HG03095 (cell line): ENCODE measurements around the gene ZW10.
"Not testable (repeated sequence)": the region's sequence is repeated elsewhere in the genome, so short reads cannot be mapped to it uniquely, and the experiment has no call there.

Source experiments
- ATAC-seq: cut with Tn5 transposase; IDR thresholded peaks from one replicate; pipeline ENCODE4 v1.9.1; 2021; ENCODE audit warnings: moderate library complexity; ENCODE audit not compliant: unreplicated experiment

Gene ZW10, protein sequence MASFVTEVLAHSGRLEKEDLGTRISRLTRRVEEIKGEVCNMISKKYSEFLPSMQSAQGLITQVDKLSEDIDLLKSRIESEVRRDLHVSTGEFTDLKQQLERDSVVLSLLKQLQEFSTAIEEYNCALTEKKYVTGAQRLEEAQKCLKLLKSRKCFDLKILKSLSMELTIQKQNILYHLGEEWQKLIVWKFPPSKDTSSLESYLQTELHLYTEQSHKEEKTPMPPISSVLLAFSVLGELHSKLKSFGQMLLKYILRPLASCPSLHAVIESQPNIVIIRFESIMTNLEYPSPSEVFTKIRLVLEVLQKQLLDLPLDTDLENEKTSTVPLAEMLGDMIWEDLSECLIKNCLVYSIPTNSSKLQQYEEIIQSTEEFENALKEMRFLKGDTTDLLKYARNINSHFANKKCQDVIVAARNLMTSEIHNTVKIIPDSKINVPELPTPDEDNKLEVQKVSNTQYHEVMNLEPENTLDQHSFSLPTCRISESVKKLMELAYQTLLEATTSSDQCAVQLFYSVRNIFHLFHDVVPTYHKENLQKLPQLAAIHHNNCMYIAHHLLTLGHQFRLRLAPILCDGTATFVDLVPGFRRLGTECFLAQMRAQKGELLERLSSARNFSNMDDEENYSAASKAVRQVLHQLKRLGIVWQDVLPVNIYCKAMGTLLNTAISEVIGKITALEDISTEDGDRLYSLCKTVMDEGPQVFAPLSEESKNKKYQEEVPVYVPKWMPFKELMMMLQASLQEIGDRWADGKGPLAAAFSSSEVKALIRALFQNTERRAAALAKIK

DNA sequence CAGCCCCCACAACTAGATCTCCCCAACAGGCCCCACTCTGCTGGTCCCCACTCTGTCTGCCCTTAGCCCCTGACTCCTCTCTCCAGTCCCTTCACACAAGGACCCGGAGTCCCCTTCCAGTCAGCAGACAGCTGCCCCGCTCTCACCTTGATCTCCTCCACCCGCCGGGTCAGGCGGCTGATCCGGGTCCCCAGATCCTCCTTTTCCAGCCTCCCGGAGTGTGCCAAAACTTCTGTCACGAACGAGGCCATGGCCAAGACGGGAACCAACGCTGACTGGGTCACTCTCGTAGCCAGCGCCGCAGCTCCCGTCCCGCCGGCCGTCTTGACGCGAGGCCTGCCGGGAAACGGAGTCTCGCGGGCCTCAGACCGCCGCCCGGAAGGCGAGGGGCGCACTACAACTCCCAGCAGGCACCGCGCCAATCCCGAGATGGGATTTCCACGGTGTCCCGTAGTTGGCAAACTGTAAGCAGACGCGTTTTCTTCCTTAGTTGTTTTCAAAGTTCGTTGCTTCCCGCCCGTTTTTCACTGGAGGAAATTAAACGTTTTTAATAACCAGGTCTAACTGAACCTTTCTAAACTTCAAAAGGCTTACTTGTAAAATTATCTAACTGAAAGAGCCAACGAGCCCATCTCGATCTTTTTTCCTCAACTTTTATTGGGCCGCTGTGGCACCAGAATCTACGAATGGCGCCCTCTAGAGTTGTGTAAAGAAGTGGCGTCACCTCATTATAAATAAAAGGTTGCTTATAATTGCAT, at the start of gene ZW10:
ZW10 (minus strand) TSS at position 277 of the 758 bp plus-strand sequence; CDS start at position 251, 26 bp downstream.
- ATAC-seq: peak; percentile 96

DNA sequence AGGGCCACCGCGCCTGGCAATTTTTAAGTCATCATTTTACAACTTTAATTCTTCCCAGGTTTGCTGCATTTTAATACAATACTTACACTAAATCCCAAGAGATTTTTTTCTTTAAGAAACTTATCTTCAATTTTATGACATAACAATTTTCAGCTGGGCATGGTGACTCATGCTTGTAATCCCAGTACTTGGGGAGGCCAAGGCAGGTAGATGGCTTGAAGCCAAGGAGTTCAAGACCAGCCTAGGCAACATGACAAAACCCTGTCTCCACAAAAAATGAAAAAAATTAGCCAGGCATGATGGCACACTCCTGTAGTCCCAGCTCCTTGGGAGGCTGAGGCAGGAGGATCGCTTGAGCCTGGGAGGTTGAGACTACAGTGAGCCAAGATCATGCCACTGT, 44.9 kb upstream of the ZW10 start:
- no peak for ATAC-seq

DNA sequence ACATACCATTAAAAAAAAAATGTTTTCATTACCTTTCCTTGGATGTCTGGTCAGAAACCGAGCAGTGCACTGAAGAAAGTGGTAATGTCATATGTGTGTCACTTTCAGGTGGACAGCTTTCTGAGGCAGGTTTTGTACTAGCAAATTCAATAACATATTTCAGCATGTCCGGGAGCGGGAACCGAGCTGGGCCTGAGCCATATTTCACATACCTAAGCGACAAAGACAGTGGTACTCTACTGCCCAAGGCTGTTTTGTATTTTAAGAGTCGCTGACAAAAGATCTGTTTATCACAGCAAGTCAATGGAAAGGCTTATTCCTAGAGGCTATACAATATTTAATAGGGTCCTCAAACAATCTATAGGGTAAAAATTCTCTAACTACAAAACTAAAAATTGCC, 44.1 kb upstream of the ZW10 start:
- ATAC-seq: no peak

DNA sequence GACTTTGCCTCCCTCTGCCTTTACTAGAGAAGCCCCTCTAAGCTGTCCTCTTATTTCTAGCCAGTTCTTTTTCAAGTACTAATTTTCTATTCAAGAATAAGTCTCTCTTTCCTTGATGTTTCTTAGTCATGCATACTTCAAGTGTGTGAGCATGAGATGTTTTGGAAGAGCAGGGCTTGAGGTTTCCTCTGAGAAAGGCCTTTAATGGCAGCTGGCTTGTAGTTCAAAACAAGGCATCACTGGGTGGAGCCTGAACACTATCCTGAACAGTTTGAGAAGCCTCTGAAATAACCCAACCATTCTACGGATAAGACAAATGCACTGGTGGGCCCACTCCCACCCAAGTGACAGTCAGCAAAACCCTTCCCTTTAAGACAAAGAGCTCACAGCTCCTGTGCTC, 43.7 kb upstream of the ZW10 start:
- ATAC-seq: no peak

DNA sequence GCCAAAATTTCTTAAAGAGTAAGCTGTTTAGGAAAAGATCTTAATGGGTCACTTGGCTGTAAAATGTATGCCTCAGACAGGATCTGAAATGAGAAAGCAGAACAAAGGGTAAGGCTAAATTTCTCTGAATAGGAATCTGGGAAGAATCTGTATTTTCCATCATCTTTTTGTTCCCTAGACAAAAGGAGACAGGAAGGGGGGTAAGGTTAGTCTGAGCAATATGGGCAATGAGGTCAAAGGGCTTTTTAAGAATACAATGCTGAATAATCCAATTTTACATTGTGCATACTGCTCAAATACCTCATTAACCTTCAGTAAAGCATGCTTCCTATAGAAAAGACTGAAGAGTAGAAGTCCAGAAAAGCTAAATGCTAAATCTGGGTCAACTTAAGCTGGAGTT, 40.7 kb upstream of the ZW10 start:
- ATAC-seq: no peak

DNA sequence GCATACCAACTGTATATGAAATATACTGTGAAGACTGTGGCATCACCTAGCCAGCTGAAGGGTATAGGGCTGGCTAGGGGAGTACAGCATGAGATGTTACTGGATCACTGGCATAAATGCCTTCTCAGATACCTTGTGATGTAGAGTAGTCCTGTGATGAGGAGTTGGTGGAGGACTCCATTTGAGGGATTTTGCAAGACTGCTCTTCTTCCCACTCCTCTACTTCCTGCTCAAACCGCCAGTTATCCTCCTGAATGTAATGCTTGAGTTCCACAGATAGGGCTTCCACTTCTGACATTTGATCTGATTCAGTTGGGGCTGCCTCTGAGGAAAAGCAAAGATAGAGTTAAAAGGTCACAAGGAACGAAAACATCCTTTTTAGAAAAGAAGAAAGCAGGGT, 35.4 kb upstream of the ZW10 start:
- no peak for ATAC-seq

DNA sequence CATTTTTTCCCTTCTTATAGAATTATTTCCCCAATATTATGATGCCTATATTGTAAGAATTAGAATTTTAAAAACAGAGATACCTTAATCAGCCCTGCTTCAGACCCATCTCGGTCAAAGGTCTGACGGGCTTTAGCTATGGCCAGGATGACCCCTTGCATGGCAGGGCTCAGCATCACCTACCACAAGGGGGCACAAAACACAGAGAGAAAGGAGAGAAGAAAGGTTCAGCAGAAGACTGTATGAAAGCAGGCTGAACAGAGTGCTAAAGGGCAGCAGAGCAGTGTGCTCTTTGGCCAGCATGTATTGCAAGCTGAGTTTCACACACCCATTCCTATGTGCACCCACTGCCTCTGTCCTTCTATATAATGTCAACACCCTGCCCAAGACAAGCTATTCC, 32.9 kb upstream of the ZW10 start:
- ATAC-seq: no peak

DNA sequence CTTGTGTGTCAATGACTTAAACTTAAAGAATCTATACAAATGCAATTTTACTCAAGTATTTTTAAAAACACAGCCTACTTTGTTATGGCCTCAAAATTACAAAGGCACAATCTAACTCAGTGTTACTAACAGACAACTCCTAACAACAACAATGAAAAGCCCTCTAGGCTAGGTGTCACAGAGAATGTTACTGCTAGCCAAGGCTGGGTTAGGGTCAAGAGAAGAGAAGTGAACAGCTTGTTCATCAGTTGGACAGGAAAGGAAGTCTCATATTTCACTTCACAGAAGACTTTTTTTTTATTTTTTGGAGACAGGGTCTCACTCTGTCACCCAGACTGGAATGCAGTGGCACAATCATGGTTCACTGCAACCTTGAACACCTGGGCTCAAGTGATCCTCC, 32.1 kb upstream of the ZW10 start:
- ATAC-seq: no peak

DNA sequence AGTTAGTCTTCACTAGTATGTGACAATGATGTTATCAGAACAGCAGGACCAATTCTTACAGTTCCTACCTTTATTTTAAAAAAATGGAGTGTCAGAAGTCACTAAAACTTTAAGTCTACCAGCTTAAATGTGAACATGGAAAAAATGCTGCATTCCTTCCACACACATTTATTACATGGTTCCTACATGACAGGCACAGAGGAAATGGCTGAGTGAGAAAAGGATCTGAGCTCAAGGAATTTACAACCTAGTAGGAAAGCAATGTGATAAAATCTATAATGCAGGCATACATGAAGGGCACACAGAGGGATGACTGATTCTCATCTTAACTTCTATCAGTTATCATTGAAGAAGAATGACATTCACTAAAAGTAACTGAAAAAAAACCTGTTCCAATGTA, 29.1 kb upstream of the ZW10 start:
- no peak for ATAC-seq

DNA sequence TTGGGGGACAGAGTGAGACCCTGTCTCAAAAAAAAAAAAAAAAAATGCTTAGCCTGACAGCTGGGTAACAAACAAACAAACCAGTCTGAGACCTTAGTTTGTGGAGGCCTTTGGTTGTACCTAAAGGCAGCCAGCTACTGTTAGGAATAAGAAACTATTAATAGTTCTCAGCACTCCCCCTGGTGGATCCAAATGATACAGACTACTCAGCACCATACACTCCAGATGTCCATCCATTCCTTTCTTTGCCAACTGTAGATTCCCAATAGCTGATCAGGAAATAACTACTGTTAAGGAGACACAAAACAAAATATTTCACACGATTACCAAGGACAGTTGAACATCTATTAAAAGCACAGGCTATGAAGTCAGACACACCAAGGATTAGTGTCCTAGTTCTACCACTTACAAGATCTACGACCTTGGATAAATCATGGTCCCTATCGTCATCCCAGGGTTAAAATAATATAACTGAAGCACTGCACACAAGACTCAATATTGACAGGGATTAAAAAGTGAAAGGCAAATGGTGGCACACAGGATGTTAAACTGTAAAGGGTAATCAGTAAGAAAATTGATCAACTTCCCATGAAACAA, 23.3 kb upstream of the ZW10 start:
- no peak for ATAC-seq

DNA sequence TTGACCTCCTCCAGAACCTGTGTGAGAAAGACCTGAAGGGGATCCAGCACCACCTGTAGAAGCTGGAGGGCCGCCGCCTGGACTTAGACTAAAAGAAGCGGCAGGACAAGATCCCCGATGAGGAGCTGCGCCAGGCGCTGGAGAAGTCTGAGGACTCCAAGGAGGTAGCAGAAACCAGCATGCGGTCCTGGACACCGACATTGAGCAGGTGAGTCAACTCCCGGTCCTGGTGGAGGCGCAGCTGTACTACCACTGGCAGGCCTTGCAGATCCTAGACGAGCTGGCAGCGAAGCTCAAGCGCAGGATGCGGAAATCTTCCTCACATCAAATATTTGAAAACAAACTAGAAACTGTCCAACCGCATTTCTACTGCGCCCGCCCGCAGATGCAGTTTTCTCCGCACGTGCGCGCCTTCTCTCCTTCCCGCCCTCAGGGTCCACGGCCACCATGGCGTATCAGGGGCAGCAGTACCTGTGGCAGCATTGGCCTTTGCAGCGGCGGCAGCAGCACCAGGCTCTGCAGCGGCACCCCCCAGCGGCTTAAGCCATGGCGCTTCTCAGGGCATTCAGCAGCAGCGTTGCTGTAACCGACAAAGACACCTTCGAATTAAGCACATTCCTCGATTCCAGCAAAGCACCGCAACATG, 16.3 kb upstream of the ZW10 start:
- no peak for ATAC-seq

DNA sequence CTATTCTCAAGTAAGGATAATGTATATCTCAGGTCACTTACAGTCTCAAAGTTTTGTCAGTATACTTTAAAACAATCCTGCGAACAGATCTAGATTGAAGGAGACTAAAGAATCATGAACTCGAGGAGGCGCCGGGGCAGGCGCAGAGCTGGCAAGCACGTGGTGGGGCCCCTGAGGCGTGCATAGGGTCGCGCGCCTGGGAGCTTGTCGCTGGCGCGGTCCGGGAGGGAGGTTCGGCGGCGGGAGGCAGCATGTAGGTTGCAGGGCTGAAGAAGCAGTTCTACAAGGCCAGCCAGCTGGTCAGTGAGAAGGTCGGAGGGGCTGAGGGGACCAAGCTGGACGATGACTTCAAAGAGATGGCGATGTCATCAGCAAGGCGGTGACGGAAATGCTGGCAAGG, 15.5 kb upstream of the ZW10 start:
- not testable (repeated sequence) for ATAC-seq

DNA sequence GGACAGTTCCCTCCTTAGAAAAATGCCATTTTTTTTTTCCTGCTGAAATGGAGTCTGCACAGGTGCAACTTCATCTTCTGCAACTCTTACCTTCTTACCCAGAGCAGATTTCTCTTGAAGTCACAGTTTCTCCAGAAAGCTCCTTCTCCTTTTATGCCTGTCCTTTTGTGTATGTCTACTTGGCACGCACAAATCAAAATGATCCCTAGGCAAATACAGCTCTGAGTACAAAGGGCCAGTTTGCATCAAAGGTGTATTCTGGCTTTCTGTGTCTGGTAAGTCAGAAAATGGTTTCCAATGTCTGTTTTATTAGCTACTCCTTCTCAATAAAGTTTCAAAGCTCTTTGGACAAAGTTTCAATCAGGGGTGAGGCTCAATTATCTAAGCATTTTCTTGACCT, 8.6 kb upstream of the ZW10 start:
- ATAC-seq: no peak

DNA sequence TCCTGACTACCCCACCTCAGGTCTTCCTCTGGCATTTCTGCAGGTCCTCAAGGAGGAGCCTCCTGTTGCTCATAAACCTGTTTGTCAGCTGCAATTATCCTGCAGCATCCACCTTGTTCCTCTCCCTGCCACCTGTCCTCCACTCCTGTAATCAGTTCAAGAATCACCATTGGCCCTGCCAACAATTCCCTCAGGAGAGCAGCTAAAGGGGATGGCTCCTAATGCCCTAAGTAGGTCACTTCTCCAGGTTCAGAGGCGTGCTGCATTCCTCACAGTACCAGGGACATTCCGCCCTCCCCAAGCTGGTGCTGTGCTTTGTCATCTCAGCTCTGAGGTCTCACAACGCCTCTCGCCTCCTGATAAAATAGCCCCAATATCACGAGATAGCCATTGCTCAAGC, 8.2 kb upstream of the ZW10 start:
- no peak for ATAC-seq

DNA sequence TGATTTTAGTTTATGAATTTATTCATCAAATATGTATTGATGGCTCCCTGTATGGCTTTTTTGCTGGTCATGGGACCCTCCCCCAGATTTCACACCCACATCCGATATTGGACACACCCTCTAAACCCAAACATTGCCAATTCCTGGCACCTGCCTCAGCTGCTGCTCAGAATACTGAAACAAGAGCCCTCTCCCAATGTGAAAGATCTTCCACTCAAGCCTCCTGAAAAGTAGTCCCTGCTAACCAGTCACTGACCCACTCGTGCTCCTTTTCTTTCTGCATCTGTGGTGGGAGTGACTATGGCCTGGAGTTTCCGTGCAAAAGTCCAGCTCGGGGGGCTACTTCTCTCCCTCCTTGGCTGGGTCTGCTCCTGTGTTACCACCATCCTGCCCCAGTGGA, 6.0 kb upstream of the ZW10 start, which contains the start of gene CLDN25:
CLDN25 (plus strand) TSS at position 301 of the 400 bp plus-strand sequence; CDS start at position 301, 0 bp downstream.
- no peak for ATAC-seq

DNA sequence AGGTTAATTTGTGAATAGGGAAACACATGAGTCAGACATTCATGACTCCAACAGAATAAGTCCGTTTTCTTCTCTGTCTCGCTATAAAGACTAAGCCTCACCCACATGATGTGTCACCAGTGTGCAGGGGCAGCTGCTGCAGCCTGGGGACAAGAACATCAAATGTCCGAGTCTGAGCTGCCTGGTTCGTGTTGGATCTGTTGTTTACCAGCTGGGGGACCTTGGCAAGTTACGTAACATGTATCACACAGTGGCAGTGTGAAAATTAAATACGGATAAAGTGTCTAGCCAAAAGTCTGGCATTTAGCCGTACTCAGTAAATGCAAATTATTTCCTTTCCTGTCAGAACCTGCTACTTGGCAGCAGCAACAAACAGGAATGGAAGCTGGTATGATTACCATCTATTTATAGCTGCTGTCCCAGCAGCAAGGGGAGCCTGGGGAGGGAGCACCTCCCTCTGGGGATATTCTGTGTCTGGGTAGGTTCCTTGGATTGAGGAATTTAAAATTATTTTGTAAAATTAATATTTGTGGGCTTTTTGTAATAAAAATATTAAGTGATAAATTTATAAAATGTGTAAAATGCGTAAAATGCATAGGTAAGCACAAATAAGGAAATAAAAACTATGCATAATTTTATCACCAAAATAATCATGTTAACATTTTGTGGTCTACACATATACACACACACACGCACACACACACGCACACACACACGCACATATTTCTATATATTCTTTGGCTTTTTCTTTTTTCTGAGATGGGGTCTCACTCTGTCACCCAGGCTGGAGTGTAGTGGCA, 4.8 kb upstream of the ZW10 start:
- ATAC-seq: no peak

DNA sequence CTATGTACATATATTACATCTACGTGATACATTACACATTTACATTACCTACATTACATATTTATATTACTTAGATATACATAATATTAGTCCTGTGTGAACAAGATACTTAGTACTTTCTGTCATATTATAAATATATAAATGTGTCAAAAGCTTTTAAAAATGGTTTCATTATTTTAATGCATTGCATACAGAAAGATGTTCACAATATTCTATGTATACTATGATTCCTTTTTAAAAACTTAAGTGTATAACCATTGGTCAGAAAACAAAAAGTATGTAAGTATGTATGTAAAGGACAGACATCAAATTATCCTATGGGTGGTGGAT, 647 bp upstream of the ZW10 start:
- ATAC-seq: no peak

DNA sequence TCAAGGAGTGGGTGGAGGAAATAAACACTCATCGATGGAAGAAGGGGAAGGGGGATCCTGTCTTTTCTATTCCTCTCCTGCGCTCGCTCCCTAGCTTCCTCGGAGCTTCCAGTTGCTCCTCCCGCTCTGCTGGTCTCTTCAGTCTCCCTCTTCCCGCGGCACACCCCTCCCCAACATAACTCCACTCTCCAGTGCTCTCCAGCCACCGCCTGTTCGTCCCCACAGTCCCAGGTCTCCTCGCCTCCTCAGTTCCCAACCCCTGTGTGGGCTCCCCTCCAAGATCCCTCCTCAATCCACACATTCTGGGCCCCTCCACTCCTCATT, 438 bp downstream of the ZW10 start:
- peak; percentile 9 for ATAC-seq

DNA sequence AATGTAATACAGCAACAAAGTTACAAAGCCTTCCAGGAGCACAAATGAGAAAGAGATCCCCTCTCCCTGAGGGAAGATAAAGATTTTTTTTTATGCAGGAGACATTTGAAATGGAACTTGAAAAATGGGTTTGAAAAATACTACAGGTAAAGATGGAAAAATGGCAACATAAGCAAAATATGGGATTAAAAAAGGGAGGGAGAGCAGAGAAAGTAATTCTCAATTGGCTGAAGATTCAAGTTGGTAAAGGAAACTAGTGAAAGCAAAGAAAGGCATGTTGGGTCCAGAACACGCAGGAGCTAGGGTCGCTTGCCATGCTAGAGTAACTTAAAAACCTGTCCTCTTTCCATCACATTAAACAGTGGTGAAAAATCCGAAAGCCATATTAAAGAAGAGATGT, 1.5 kb downstream of the ZW10 start:
- no peak for ATAC-seq
